ENCODE measurements around the gene RNF5. TPM values are rescaled to one million over a fixed set of nuclear protein-coding genes. Genes with fewer than 3 reads are reported as not detected.

Gene RNF5
- total and polyA plus RNA-seq, 9 of the 15 experiments (the other 6 are each of a cell fraction or from before 2014, with no cell fraction given): 62.2 to 245 (median 129) TPM

- peak in 1 of 2 experiments; percentile 93; a peak in 2 of 4 replicates for TF ChIP-seq ZMIZ1 (IDR thresholded peaks at IDR 0.05; ENCODE audit: low read depth in 2 of 2, low read length in 2 of 2)
- no peak; the same call in 1 of the 2 replicates for TF ChIP-seq CTBP1 (IDR thresholded peaks at IDR 0.05; ENCODE audit: borderline replicate concordance)
- peak; percentile 87 for TF ChIP-seq MTA1 (IDR thresholded peaks at IDR 0.05; ENCODE audit: borderline replicate concordance)
- TF ChIP-seq THAP7 (CRISPR knock-in tag; IDR thresholded peaks at IDR 0.05): no peak
- no peak; the same call in 1 of the 2 replicates for TF ChIP-seq MAFK (IDR thresholded peaks at IDR 0.05; ENCODE audit: low read length)
- TF ChIP-seq MTA2 (IDR thresholded peaks at IDR 0.05; ENCODE audit: low read depth): peak; percentile 92
- no peak for TF ChIP-seq HNRNPH1 (optimal IDR thresholded peaks at IDR 0.05; ENCODE audit: low read depth, low read length)
- peak; percentile 96 for TF ChIP-seq ZNF592 (IDR thresholded peaks at IDR 0.05)
- no peak for TF ChIP-seq ZZZ3 (IDR thresholded peaks at IDR 0.05)
- no peak for TF ChIP-seq FOXP4 (CRISPR knock-in tag; IDR thresholded peaks at IDR 0.05; ENCODE audit: borderline replicate concordance)
- no peak for TF ChIP-seq ZNF584 (CRISPR knock-in tag; IDR thresholded peaks at IDR 0.05; ENCODE audit: low read depth)
- peak; percentile 78 for TF ChIP-seq MBD2 (IDR thresholded peaks at IDR 0.05; ENCODE audit: borderline replicate concordance, low read depth)
- no peak for TF ChIP-seq FOXP1 (CRISPR knock-in tag; IDR thresholded peaks at IDR 0.05)
- no peak for TF ChIP-seq HNRNPLL (IDR thresholded peaks at IDR 0.05; ENCODE audit: low read depth, low read length, poor library complexity, severe bottlenecking)
- TF ChIP-seq MYBL2 (IDR thresholded peaks at IDR 0.05; ENCODE audit: low read depth): no peak
- no peak for TF ChIP-seq MYBL2 (CRISPR knock-in tag; IDR thresholded peaks at IDR 0.05; ENCODE audit: borderline replicate concordance)
- peak; percentile 87 for TF ChIP-seq NFIC (IDR thresholded peaks at IDR 0.05)
These were observed 10.4 kb upstream of the RNF5 start (continued) for GRCh38 chr6:32167761-32168262.

All from K562 (cell line).